RWPE2 (cell line): ENCODE results near the gene FBXO3.
"Not testable (repeated sequence)": the region's sequence is repeated elsewhere in the genome, so short reads cannot be mapped to it uniquely, and the experiment has no call there.

ENCODE experiments used
- ATAC-seq: fragments of 200-7000 bp; cut with Tn5 transposase; 3 replicates; pipeline ENCODE4 v1.9.1; 2021; ENCODE audit warnings: low read depth
- DNase-seq: peaks from one replicate; pipeline ENCODE4 v3.0.0-alpha.2; 2020; ENCODE audit warnings: low spot score
- H3K27ac ChIP-seq: fragments of 450-650 bp; 2 replicates; pipeline ENCODE4 v1.5.1; 2017; ENCODE audit warnings: mild to moderate bottlenecking; ENCODE audit not compliant: poor library complexity, severe bottlenecking
- H3K27me3 ChIP-seq: fragments of 250-450 bp; sonication (Bioruptor Pico); 2 replicates; pipeline ENCODE4 v1.5.1; 2021; ENCODE audit warnings: mild to moderate bottlenecking, moderate library complexity; ENCODE audit not compliant: insufficient read depth, poor library complexity, severe bottlenecking
- H3K36me3 ChIP-seq: fragments of 250-450 bp; sonication (Bioruptor Pico); 2 replicates; pipeline ENCODE4 v1.5.1; 2020; ENCODE audit warnings: low read depth, mild to moderate bottlenecking, moderate library complexity
- H3K4me1 ChIP-seq: fragments of 250-450 bp; sonication (Bioruptor Pico); 2 replicates; pipeline ENCODE4 v1.5.1; 2021; ENCODE audit warnings: mild to moderate bottlenecking, moderate library complexity; ENCODE audit not compliant: insufficient read depth, poor library complexity, severe bottlenecking
- H3K4me3 ChIP-seq: fragments of 250-450 bp; sonication (Bioruptor Pico); 2 replicates; pipeline ENCODE4 v1.5.1; 2021; ENCODE audit warnings: mild to moderate bottlenecking, moderate library complexity; ENCODE audit not compliant: severe bottlenecking
- H3K9me3 ChIP-seq: fragments of 250-450 bp; sonication (Bioruptor Pico); 2 replicates; pipeline ENCODE4 v1.5.1; 2021; ENCODE audit warnings: mild to moderate bottlenecking, moderate library complexity; ENCODE audit not compliant: severe bottlenecking
- TF ChIP-seq, protein P1 (sequence below): fragments of 450-650 bp; IDR thresholded peaks from one replicate; pipeline ENCODE4 v1.5.1; 2017; ENCODE audit warnings: mild to moderate bottlenecking, moderate library complexity; ENCODE audit not compliant: poor library complexity, severe bottlenecking

The FBXO3 gene

DNA sequence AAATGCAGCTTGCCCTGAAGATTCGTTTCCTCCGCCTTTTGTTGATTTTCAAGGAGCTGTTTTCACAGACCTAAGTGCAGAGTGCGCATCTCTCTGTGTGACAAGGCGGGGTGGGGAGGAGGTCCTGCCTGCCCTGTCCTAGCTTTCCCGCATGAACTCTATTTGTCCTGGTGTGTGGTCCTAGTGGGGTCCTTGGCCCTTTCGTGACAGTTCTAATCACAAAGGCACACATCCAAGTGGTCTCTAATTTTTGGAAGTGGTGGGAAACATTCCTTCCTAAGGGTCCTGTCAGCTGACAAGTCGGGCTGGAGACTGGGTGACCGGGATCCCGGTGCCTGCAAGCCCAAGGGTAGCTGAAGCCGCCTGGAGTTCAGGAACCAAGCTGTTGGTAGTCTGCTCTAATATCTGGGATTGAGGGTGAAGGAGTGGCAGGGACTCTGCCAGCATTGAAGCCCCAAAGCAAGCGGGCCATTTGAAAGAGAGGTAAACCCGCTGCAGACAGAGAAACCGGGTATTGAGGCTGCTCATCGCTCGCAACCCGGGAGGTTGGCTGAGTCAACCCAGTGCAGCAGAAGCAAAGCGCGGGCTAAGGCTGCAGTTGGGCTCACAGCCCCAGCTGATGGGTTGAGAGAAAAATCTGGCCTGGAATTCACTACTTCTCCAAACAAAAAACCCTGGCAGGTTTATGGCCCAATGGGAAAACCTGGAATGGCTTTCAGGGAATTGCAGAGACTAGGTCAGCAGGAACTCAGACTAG is 28.1 kb upstream of the FBXO3 start:
- no peak overlapping the region for H3K4me3 ChIP-seq
- DNase-seq (no peak), ATAC-seq (peak; percentile 78)
- TF ChIP-seq, protein P1, sequence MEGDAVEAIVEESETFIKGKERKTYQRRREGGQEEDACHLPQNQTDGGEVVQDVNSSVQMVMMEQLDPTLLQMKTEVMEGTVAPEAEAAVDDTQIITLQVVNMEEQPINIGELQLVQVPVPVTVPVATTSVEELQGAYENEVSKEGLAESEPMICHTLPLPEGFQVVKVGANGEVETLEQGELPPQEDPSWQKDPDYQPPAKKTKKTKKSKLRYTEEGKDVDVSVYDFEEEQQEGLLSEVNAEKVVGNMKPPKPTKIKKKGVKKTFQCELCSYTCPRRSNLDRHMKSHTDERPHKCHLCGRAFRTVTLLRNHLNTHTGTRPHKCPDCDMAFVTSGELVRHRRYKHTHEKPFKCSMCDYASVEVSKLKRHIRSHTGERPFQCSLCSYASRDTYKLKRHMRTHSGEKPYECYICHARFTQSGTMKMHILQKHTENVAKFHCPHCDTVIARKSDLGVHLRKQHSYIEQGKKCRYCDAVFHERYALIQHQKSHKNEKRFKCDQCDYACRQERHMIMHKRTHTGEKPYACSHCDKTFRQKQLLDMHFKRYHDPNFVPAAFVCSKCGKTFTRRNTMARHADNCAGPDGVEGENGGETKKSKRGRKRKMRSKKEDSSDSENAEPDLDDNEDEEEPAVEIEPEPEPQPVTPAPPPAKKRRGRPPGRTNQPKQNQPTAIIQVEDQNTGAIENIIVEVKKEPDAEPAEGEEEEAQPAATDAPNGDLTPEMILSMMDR = no peak
- H3K27ac ChIP-seq = no peak overlapping the region
- no peaks in the 10 kb centered on the region for H3K4me1 ChIP-seq
- H3K36me3 ChIP-seq = no peaks in the 10 kb centered on the region
- no peaks in the 10 kb centered on the region for H3K9me3 ChIP-seq
- peaks cover 9% of the 10 kb centered on the region for H3K27me3 ChIP-seq

DNA sequence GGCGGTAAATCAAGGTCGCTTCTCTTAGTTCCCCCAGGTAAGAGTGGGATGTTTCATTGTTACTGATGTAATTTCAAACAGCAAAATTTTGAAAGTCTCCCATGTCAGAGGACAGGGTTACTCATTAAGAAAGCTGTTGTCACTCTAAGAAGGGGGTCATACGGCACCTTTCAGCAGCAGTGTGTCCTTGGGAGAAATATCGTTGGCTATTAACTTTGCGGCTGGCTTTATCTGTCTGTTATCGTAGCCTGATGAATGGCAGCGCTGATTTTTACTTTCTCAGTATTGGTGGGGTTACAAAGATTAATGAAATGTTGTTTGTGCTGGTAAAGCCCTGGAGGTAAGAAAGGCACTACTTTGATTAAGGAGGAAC is 27.5 kb upstream of the FBXO3 start:
- Histone ChIP-seq H3K4me3 (no peak overlapping the region), H3K27me3 (peaks cover 14% of the 10 kb centered on the region), H3K36me3 (no peaks in the 10 kb centered on the region), H3K27ac (no peak overlapping the region), H3K9me3 (no peaks in the 10 kb centered on the region), H3K4me1 (no peaks in the 10 kb centered on the region)
- TF ChIP-seq, protein P1 = no peak
- DNase-seq = no peak
- ATAC-seq = no peak

DNA sequence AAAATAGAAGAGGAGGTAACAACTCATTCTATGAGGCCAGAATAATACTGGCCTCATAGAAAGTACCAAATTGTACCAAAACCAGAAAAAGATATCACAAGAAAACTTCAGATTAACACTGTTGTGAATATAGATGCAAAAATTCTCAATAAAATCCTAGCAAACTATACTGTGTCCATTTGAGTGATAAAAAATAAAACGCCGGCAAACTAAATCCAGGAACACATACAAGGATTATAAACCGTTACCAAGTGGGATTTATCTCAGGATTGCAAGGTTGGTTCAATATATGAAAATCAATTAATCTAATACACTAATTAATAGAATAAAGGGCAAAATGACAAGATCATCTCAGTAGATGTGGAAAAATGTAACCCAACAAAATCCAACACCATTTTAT is 23.6 kb upstream of the FBXO3 start:
- Histone ChIP-seq H3K9me3 (peaks cover 7% of the 10 kb centered on the region), H3K36me3 (no peaks in the 10 kb centered on the region), H3K4me3 (no peak overlapping the region), H3K4me1 (no peaks in the 10 kb centered on the region), H3K27ac (no peak overlapping the region), H3K27me3 (peaks cover 23% of the 10 kb centered on the region)
- TF ChIP-seq, protein P1 = no peak
- no peak for ATAC-seq
- no peak for DNase-seq

DNA sequence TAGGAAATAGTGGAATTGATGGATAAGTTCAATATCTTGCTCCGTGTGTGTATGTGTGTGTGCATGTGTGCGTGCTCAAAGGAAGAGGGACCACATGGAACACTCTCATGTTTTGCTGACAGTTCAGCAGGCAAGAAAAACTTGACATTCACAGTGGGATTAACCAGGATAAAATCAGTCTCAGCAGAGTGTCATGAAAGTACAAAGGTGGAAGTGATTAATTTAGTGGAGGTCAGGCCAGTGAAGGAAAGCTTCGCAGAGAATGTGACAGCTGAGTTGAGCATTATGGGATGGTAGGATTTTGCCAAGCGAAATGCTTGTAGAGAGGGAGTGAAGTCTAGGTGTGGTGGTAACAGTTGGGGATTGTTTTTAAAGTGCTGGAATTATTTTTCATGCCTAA is 15.7 kb upstream of the FBXO3 start:
- H3K4me3 ChIP-seq = no peak overlapping the region
- no peak overlapping the region for H3K27ac ChIP-seq
- TF ChIP-seq, protein P1 = no peak
- H3K9me3 ChIP-seq = peaks cover 4% of the 10 kb centered on the region
- ATAC-seq (no peak), DNase-seq (no peak)
- H3K4me1 ChIP-seq = no peaks in the 10 kb centered on the region
- no peaks in the 10 kb centered on the region for H3K36me3 ChIP-seq
- no peaks in the 10 kb centered on the region for H3K27me3 ChIP-seq

DNA sequence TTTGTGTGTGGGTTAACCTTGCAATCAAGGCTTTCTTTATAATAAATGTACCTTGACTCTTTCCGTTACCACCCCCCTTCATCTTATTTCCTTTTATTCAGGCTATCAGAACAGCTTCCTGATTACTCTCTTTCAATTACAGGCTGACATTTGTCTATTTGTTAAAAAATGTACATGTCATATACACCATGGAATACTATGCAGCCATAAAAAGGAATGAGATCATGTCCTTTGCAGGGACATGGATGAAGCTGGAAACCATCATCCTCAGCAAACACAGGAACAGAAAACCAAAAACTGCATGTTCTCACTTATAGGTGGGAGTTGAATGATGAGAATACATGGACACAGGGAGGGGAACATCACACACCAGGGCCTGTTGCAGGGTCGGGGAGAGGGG is 13.8 kb upstream of the FBXO3 start:
- not testable (repeated sequence) for H3K4me3 ChIP-seq, H3K27me3 ChIP-seq, H3K36me3 ChIP-seq, H3K27ac ChIP-seq, ATAC-seq, H3K9me3 ChIP-seq, DNase-seq, H3K4me1 ChIP-seq
